ENCODE data around the gene SYNJ2.

GRCh38 chr6:158080849-158081656 lies 99.4 kb downstream of the SYNJ2 start:
- no peak for TF ChIP-seq EP300 (IDR thresholded peaks at IDR 0.05; ENCODE audit: borderline replicate concordance)
- TF ChIP-seq REST (IDR thresholded peaks at IDR 0.05; ENCODE audit: low read depth), result no peak

All from Ishikawa (cell line).